ENCODE measurements around the gene MARVELD3. TPM values are rescaled to one million over a fixed set of nuclear protein-coding genes. Genes with fewer than 3 reads are reported as not detected.
A peak's percentile ranks its signal among the peaks of the same experiment; 100 is the strongest.
"Not testable (repeated sequence)": the region's sequence is repeated elsewhere in the genome, so short reads cannot be mapped to it uniquely, and the experiment has no call there.

Gene MARVELD3
- total and polyA plus RNA-seq, 9 of the 15 experiments (the other 6 are each of a cell fraction or from before 2014, with no cell fraction given), result 0.03 to 0.07 (median 0.07) TPM; not detected in 6

GRCh38 chr16:71594000-71594646 is 31.9 kb upstream of the MARVELD3 start:
- no TSS peak for BruUV-seq (replicated peaks)
- no peak overlapping the region for H3K4me2 ChIP-seq (ENCODE audit: insufficient read depth, low read length)
- DNase-seq (ENCODE audit: extremely low read depth in 1 of 4, low spot score in 3 of 4) (no peak), ATAC-seq (no peak), FAIRE-seq (no peak)
- 0% methylated on average over 5 of the region's 5 CpGs for WGBS (ENCODE audit: insufficient coverage, low coverage, missing lambda C conversion rate)
- no peak overlapping the region for H2AFZ ChIP-seq (ENCODE audit: low read depth, low read length)
- no peaks in the 10 kb centered on the region for H3K9me3 ChIP-seq (replicated peaks; ENCODE audit: control insufficient read depth, insufficient read depth, low read depth, low read length)
- CTCF ChIA-PET (ENCODE audit: low intra/inter-chr PET ratio), result no interaction called here
- intact Hi-C loops (cut with micrococcal nuclease), result no loop called here
- H3K79me2 ChIP-seq (ENCODE audit: control insufficient read depth, insufficient read depth, low read length), result no peaks in the 10 kb centered on the region
- H3K27me3 ChIP-seq (ENCODE audit: control insufficient read depth in 2 of 2, insufficient read depth in 2 of 2, low read length in 2 of 2), result peaks cover 8 to 14% of the 10 kb centered on the region in 2 experiments; a peak in 4 of 5 replicates
- TF ChIP-seq TBL1XR1 (IDR thresholded peaks at IDR 0.05; ENCODE audit: low read length in 2 of 2) (no peak), CEBPG (CRISPR knock-in tag; IDR thresholded peaks at IDR 0.05) (no peak), CEBPG (tag; conservative IDR thresholded peaks at IDR 0.05 in 1 of 2, IDR thresholded peaks at IDR 0.05 in 1 of 2) (peak in 1 of 2 experiments; percentile 78; a peak in 2 of 4 replicates), KLF6 (CRISPR knock-in tag; IDR thresholded peaks at IDR 0.05; ENCODE audit: borderline replicate concordance) (no peak), TRIM24 (IDR thresholded peaks at IDR 0.05) (peak in 1 of 2 experiments; percentile 10; a peak in 1 of 4 replicates)
- TF ChIP-seq, protein P1, sequence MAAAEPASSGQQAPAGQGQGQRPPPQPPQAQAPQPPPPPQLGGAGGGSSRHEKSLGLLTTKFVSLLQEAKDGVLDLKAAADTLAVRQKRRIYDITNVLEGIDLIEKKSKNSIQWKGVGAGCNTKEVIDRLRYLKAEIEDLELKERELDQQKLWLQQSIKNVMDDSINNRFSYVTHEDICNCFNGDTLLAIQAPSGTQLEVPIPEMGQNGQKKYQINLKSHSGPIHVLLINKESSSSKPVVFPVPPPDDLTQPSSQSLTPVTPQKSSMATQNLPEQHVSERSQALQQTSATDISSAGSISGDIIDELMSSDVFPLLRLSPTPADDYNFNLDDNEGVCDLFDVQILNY (CRISPR knock-in tag; IDR thresholded peaks at IDR 0.05), result no peak
- no peaks in the 10 kb centered on the region for H3K9me1 ChIP-seq (ENCODE audit: control insufficient read depth, insufficient read depth, low read length)
- no peak overlapping the region for H3K4me3 ChIP-seq
- no peaks in the 10 kb centered on the region for H4K20me1 ChIP-seq (replicated peaks; ENCODE audit: control insufficient read depth, insufficient read depth, low read length)
- H3K27ac ChIP-seq (ENCODE audit: extremely low read depth, low read depth, low read length), result no peak overlapping the region
- POLR2A ChIA-PET, result no interaction called here
- no peaks in the 10 kb centered on the region for H3K36me3 ChIP-seq (ENCODE audit: control insufficient read depth, insufficient read depth, low read length)
- H3K4me1 ChIP-seq (replicated peaks in 1 of 2; ENCODE audit: control insufficient read depth in 2 of 2, insufficient read depth in 2 of 2, low read length in 2 of 2), result no peaks in the 10 kb centered on the region
- no peak overlapping the region for H3K9ac ChIP-seq (ENCODE audit: insufficient read depth in 1 of 2, low read depth in 2 of 2, low read length in 2 of 2)
- in situ Hi-C loops (cut with MboI), result no loop called here

- CTCF ChIA-PET (ENCODE audit: low intra/inter-chr PET ratio); H3K27ac ChIP-seq (ENCODE audit: extremely low read depth, low read depth, low read length); H3K4me3 ChIP-seq; H3K4me1 ChIP-seq (replicated peaks in 1 of 2; ENCODE audit: control insufficient read depth in 2 of 2, insufficient read depth in 2 of 2, low read length in 2 of 2); H3K4me2 ChIP-seq (ENCODE audit: insufficient read depth, low read length); intact Hi-C loops (cut with micrococcal nuclease); H2AFZ ChIP-seq (ENCODE audit: low read depth, low read length); ATAC-seq; H3K79me2 ChIP-seq (ENCODE audit: control insufficient read depth, insufficient read depth, low read length); H3K36me3 ChIP-seq (ENCODE audit: control insufficient read depth, insufficient read depth, low read length); BruUV-seq (replicated peaks); H3K9me1 ChIP-seq (ENCODE audit: control insufficient read depth, insufficient read depth, low read length); H3K9ac ChIP-seq (ENCODE audit: insufficient read depth in 1 of 2, low read depth in 2 of 2, low read length in 2 of 2); H3K9me3 ChIP-seq (replicated peaks; ENCODE audit: control insufficient read depth, insufficient read depth, low read depth, low read length); DNase-seq (ENCODE audit: extremely low read depth in 1 of 4, low spot score in 3 of 4); POLR2A ChIA-PET; H4K20me1 ChIP-seq (replicated peaks; ENCODE audit: control insufficient read depth, insufficient read depth, low read length); in situ Hi-C loops (cut with MboI); FAIRE-seq: not testable (repeated sequence)
- WGBS (ENCODE audit: insufficient coverage, low coverage, missing lambda C conversion rate), result 0% methylated on average over 3 of the region's 7 CpGs
- H3K27me3 ChIP-seq (ENCODE audit: control insufficient read depth in 2 of 2, insufficient read depth in 2 of 2, low read length in 2 of 2), result peaks cover 6 to 19% of the 10 kb centered on the region in 2 experiments; a peak in 3 of 5 replicates
Measured at GRCh38 chr16:71595340-71595826, 30.6 kb upstream of the MARVELD3 start.

GRCh38 chr16:71598426-71598825 is 27.6 kb upstream of the MARVELD3 start:
- H4K20me1 ChIP-seq (replicated peaks; ENCODE audit: control insufficient read depth, insufficient read depth, low read length); H3K36me3 ChIP-seq (ENCODE audit: control insufficient read depth, insufficient read depth, low read length); DNase-seq (ENCODE audit: extremely low read depth in 1 of 4, low spot score in 3 of 4); intact Hi-C loops (cut with micrococcal nuclease); H3K9me3 ChIP-seq (replicated peaks; ENCODE audit: control insufficient read depth, insufficient read depth, low read depth, low read length); POLR2A ChIA-PET; H3K9me1 ChIP-seq (ENCODE audit: control insufficient read depth, insufficient read depth, low read length); in situ Hi-C loops (cut with MboI); BruUV-seq (replicated peaks); H3K4me3 ChIP-seq; H3K27ac ChIP-seq (ENCODE audit: extremely low read depth, low read depth, low read length); FAIRE-seq; H3K4me2 ChIP-seq (ENCODE audit: insufficient read depth, low read length); H3K9ac ChIP-seq (ENCODE audit: insufficient read depth in 1 of 2, low read depth in 2 of 2, low read length in 2 of 2); CTCF ChIA-PET (ENCODE audit: low intra/inter-chr PET ratio); H3K79me2 ChIP-seq (ENCODE audit: control insufficient read depth, insufficient read depth, low read length); ATAC-seq; H2AFZ ChIP-seq (ENCODE audit: low read depth, low read length); H3K4me1 ChIP-seq (replicated peaks in 1 of 2; ENCODE audit: control insufficient read depth in 2 of 2, insufficient read depth in 2 of 2, low read length in 2 of 2): not testable (repeated sequence)
- 0% methylated on average over 2 of the region's 2 CpGs for WGBS (ENCODE audit: insufficient coverage, low coverage, missing lambda C conversion rate)
- H3K27me3 ChIP-seq (ENCODE audit: control insufficient read depth in 2 of 2, insufficient read depth in 2 of 2, low read length in 2 of 2), result peaks cover 9 to 15% of the 10 kb centered on the region in 2 experiments; a peak in 4 of 5 replicates
